G401 (cell line): ENCODE data around the gene ZFP36L1. TPM values are rescaled to one million over a fixed set of nuclear protein-coding genes. Genes with fewer than 3 reads are reported as not detected.

Experiments
- DNase-seq: peaks from one replicate; pipeline ENCODE4 v3.0.0-alpha.2; 2015; ENCODE audit warnings: low spot score
- in situ Hi-C: cut with HindIII; loops from 2 replicates; pipeline ENCODE4 v1.10.0; 2016; ENCODE audit warnings: low sequenced_read_pairs, mixed read lengths
- total RNA-seq: library from RNA; depleted of rRNA; stranded (reverse); fragments of >200 nt; shearing (Covaris generic); gene quantifications from 2 replicates; pipeline ENCODE4 v1.2.3, GENCODE V29; 2014; rRNA removed

Gene ZFP36L1
- total RNA-seq: 7.8 and 28.6 TPM in 2 replicates

- in situ Hi-C loops: no loop called here
- DNase-seq: peak; percentile 73
Observed at GRCh38 chr14:68792979-68793733, at the start of gene ZFP36L1. ZFP36L1 (minus strand) TSS chr14:68793067; CDS start chr14:68792938, 129 bp downstream.

- in situ Hi-C loops: no loop called here
- DNase-seq: no peak
Observed at GRCh38 chr14:68842298-68842697, 49.4 kb upstream of the ZFP36L1 start.

GRCh38 chr14:68841016-68841809 is 48.3 kb upstream of the ZFP36L1 start:
- no peak for DNase-seq
- in situ Hi-C loops: no loop called here

GRCh38 chr14:68840454-68840853 is 47.6 kb upstream of the ZFP36L1 start:
- in situ Hi-C loops: no loop called here
- DNase-seq: no peak

- no peak for DNase-seq
- in situ Hi-C loops: no loop called here
Observed at GRCh38 chr14:68836082-68836481, 43.2 kb upstream of the ZFP36L1 start.

- in situ Hi-C loops: no loop called here
- no peak for DNase-seq
Observed at GRCh38 chr14:68834816-68835215, 41.9 kb upstream of the ZFP36L1 start.

GRCh38 chr14:68828698-68829097 is 35.8 kb upstream of the ZFP36L1 start:
- no peak for DNase-seq
- in situ Hi-C loops: no loop called here

- in situ Hi-C loops: no loop called here
- no peak for DNase-seq
Observed at GRCh38 chr14:68825729-68826128, 32.9 kb upstream of the ZFP36L1 start.

- in situ Hi-C loops: no loop called here
- DNase-seq: peak; percentile 62
Observed at GRCh38 chr14:68824517-68825347, 31.9 kb upstream of the ZFP36L1 start.

- in situ Hi-C loops: no loop called here
- DNase-seq: no peak
Observed at GRCh38 chr14:68824207-68824516, 31.3 kb upstream of the ZFP36L1 start.

GRCh38 chr14:68823434-68824206 is 30.8 kb upstream of the ZFP36L1 start:
- no peak for DNase-seq
- in situ Hi-C loops: no loop called here

- in situ Hi-C loops: no loop called here
- DNase-seq: no peak
Observed at GRCh38 chr14:68822926-68823325, 30.1 kb upstream of the ZFP36L1 start.

GRCh38 chr14:68822132-68822651 is 29.3 kb upstream of the ZFP36L1 start:
- DNase-seq: no peak
- in situ Hi-C loops: no loop called here

- in situ Hi-C loops: no loop called here
Observed at GRCh38 chr14:68820999-68821683, 28.3 kb upstream of the ZFP36L1 start.

GRCh38 chr14:68820536-68820935 is 27.7 kb upstream of the ZFP36L1 start:
- DNase-seq: no peak
- in situ Hi-C loops: no loop called here

More at GRCh38 chr14:68820999-68821683, 28.3 kb upstream of the ZFP36L1 start:
- no peak for DNase-seq

- no peak for DNase-seq
- in situ Hi-C loops: no loop called here
Observed at GRCh38 chr14:68820119-68820518, 27.3 kb upstream of the ZFP36L1 start.

- in situ Hi-C loops: no loop called here
- peak; percentile 25 for DNase-seq
Observed at GRCh38 chr14:68819260-68819691, 26.4 kb upstream of the ZFP36L1 start.

GRCh38 chr14:68817506-68818212 is 24.8 kb upstream of the ZFP36L1 start:
- no peak for DNase-seq
- in situ Hi-C loops: no loop called here
